ENCODE measurements around the gene GATAD2B.

GRCh38 chr1:153778824-153779519 is 143.8 kb downstream of the GATAD2B start:
- TF ChIP-seq EZH2 (IDR thresholded peaks at IDR 0.05) (no peak), POLR2AphosphoS5 (IDR thresholded peaks at IDR 0.05; ENCODE audit: borderline replicate concordance, low read depth, low read length) (no peak)
